ENCODE data around the gene SON. TPM values are rescaled to one million over a fixed set of nuclear protein-coding genes. Genes with fewer than 3 reads are reported as not detected.

Gene SON
- total RNA-seq, 3 donors from 2014 or later = 265 to 355 (median 330) TPM

DNA sequence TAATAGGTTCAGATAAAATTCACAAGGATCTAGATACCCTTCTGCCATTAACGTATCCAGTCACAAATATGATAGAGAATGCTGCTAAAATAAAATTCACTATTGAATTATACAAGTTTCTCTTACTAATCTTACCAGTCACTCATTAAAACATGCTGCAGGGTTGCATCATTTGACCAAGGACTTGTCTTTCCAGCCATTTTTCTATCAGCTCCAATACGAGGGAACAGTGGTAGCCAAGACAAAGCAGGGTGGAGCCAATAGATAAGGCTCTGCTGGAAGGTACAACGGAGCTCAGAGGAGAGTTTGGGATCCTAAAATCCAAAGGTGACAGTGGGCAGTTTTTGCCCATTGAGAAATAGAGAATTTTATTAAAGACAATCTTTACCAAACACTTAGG, 41.6 kb downstream of the SON start:
- TF ChIP-seq CTCF (IDR thresholded peaks at IDR 0.05) (no peak), POLR2A (IDR thresholded peaks at IDR 0.05) (no peak), POLR2AphosphoS5 (IDR thresholded peaks at IDR 0.05) (no peak)
- Histone ChIP-seq H3K36me3 (no peaks in the 10 kb centered on the region), H3K27me3 (no peaks in the 10 kb centered on the region), H3K4me1 (peaks cover 0 to 3% of the 10 kb centered on the region in 2 donors), H3K27ac (no peak overlapping the region), H3K4me3 (no peak overlapping the region), H3K9me3 (no peaks in the 10 kb centered on the region)
- no peak for DNase-seq (ENCODE audit: low spot score in 2 of 2)
- intact Hi-C loops (cut with DNase I; ENCODE audit: low total_unique reads) = no loop called here

GRCh38 chr21:33586927-33587326, 44.1 kb downstream of the SON start:
- no peak overlapping the region for H3K4me3 ChIP-seq
- intact Hi-C loops (cut with DNase I; ENCODE audit: low total_unique reads) = no loop called here
- peaks cover 0 to 3% of the 10 kb centered on the region in 2 donors for H3K4me1 ChIP-seq
- no peaks in the 10 kb centered on the region for H3K36me3 ChIP-seq
- TF ChIP-seq POLR2AphosphoS5 (IDR thresholded peaks at IDR 0.05) = no peak
- no peak for TF ChIP-seq CTCF (IDR thresholded peaks at IDR 0.05)
- TF ChIP-seq POLR2A (IDR thresholded peaks at IDR 0.05) = no peak
- H3K27me3 ChIP-seq = no peaks in the 10 kb centered on the region
- H3K9me3 ChIP-seq = no peaks in the 10 kb centered on the region
- no peak for DNase-seq (ENCODE audit: low spot score in 2 of 2)
- H3K27ac ChIP-seq = no peak overlapping the region

GRCh38 chr21:33587792-33588484, 45.1 kb downstream of the SON start:
- intact Hi-C loops (cut with DNase I; ENCODE audit: low total_unique reads) = no loop called here
- TF ChIP-seq POLR2A (IDR thresholded peaks at IDR 0.05) (no peak), CTCF (IDR thresholded peaks at IDR 0.05) (no peak), POLR2AphosphoS5 (IDR thresholded peaks at IDR 0.05) (no peak)
- no peak for DNase-seq (ENCODE audit: low spot score in 2 of 2)
- Histone ChIP-seq H3K36me3 (no peaks in the 10 kb centered on the region), H3K9me3 (no peaks in the 10 kb centered on the region), H3K4me3 (peak overlapping the region; percentile 74 to 88 (median 85)), H3K27ac (peak overlapping the region; percentile 87 to 92), H3K4me1 (peaks cover 0 to 3% of the 10 kb centered on the region in 2 donors), H3K27me3 (no peaks in the 10 kb centered on the region)

DNA sequence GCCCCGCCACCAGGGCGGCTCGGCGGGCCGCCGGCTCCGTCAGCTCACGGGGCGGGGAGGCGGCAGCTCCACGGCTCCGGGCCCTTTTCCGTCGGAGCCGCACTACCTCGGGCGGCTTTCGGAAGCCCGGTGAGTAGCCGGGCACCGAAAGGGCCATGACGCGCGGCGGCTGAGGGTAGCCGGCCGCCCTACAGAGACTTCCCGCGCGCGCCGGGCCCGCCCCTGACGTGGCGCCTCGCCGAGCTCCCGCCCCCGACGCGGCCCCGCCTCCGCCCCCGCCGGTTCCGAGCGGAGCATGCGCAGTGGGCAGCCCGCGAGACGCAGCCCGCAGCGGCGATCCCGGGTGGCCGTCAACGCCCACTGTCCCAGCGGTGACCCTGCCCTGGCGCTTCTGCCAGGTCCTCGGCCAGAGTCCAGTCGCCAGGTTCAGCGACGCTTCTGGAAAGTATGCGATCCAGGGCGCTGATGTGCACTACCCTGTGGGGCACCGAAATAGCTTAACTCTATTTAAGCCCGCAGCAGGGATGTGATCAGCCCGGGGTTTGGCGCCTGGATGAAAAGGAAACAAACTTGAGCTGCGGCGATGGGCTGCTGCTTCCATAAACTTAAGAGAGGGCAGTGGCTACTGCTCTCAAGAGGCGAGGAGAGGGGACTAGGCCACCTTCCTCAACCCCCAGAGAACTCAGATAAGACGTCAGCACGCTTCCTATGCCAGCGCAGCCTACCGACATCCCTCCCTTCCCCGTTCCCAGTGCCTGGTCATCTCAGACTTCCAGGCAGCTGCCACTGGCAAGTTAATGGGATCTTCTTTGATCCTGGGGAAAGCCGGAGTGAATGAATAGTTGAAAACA, 45.9 kb downstream of the SON start, which contains the start of gene DONSON:
Gene DONSON, minus strand, starts transcription at position 200 of the 851 bp plus-strand sequence. Its CDS starts 43 bp downstream, at position 157.
- intact Hi-C loops (cut with DNase I; ENCODE audit: low total_unique reads) = no loop called here
- TF ChIP-seq POLR2AphosphoS5 (IDR thresholded peaks at IDR 0.05) (peak in 1 of 3 donors; percentile 40), POLR2A (IDR thresholded peaks at IDR 0.05) (no peak)
- no peaks in the 10 kb centered on the region for H3K27me3 ChIP-seq
- DNase-seq (ENCODE audit: low spot score in 2 of 2) = peak; percentile 63 to 84
- peak within 1 kb of the TSS; percentile 74 to 88 (median 85) for H3K4me3 ChIP-seq
- H3K9me3 ChIP-seq = no peaks in the 10 kb centered on the region
- H3K27ac ChIP-seq = peak within 1 kb of the TSS; percentile 87 to 92
- H3K4me1 ChIP-seq = peaks cover 0 to 3% of the 10 kb centered on the region in 2 donors
- no peaks in the 10 kb centered on the region for H3K36me3 ChIP-seq

GRCh38 chr21:33598051-33598450, 55.2 kb downstream of the SON start:
- no peaks in the 10 kb centered on the region for H3K9me3 ChIP-seq
- intact Hi-C loops (cut with DNase I; ENCODE audit: low total_unique reads) = loop anchor here (5.0 kb wide), 1 partner anchor 154 kb away; no protein-coding TSS in a partner anchor
- TF ChIP-seq POLR2AphosphoS5 (IDR thresholded peaks at IDR 0.05) = no peak
- H3K36me3 ChIP-seq = peaks cover 4% of the 10 kb centered on the region
- no peak overlapping the region for H3K4me3 ChIP-seq
- DNase-seq (ENCODE audit: low spot score in 2 of 2) = no peak
- no peaks in the 10 kb centered on the region for H3K4me1 ChIP-seq
- no peak overlapping the region for H3K27ac ChIP-seq
- H3K27me3 ChIP-seq = no peaks in the 10 kb centered on the region
